ENCODE measurements around the gene PPP1R1A. TPM values are rescaled to one million over a fixed set of nuclear protein-coding genes. Genes with fewer than 3 reads are reported as not detected.

PPP1R1A gene
- total RNA-seq, 2 experiments from 2014 or later = not detected

DNA sequence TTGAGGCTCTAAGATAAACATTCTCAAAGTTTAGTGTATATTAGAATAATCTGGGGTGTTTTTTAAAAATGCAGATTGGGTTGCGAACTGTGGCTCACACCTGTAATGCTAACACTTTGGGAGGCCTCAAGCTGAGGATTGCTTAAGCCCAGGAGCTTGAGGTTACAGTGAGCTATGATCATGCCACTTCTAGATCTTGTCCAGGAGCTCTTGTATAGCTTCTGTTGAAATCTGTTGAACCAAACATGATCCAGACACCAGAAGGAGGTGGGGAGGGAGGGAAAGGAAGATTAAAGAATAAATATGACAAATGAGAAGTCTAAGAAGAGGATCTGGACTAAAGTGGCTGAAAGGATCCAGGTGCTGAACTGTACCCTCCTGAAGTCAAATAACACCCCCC, 24.7 kb downstream of the PPP1R1A start:
- H3K36me3 ChIP-seq (ENCODE audit: insufficient read depth, low read length) = no peaks in the 10 kb centered on the region; the same call in 1 of the 2 replicates
- BruUV-seq (replicated peaks) = no TSS peak
- intact Hi-C loops (cut with micrococcal nuclease; ENCODE audit: unreplicated experiment) = no loop called here
- H3K79me2 ChIP-seq (ENCODE audit: insufficient read depth, low read depth, low read length) = no peaks in the 10 kb centered on the region
- H3K4me3 ChIP-seq (ENCODE audit: low read depth, low read length, poor library complexity, severe bottlenecking) = no peak overlapping the region
- no peaks in the 10 kb centered on the region for H3K9me3 ChIP-seq (ENCODE audit: low read length)
- no peak overlapping the region for H3K27ac ChIP-seq (ENCODE audit: low read depth, low read length, poor library complexity, severe bottlenecking)
- ChIA-PET POLR2A (interaction anchor here (0.8 to 0.9 kb wide), 2 partner anchors 8 to 37 kb away, joined by 3 to 4 read pairs; no protein-coding TSS in a partner anchor), CTCF (ENCODE audit: unreplicated experiment) (no interaction called here)
- peaks cover 8% of the 10 kb centered on the region for H3K4me1 ChIP-seq (ENCODE audit: insufficient read depth, low read length, poor library complexity, severe bottlenecking)
- no peak for DNase-seq (ENCODE audit: low spot score)
- TF ChIP-seq, protein P1, sequence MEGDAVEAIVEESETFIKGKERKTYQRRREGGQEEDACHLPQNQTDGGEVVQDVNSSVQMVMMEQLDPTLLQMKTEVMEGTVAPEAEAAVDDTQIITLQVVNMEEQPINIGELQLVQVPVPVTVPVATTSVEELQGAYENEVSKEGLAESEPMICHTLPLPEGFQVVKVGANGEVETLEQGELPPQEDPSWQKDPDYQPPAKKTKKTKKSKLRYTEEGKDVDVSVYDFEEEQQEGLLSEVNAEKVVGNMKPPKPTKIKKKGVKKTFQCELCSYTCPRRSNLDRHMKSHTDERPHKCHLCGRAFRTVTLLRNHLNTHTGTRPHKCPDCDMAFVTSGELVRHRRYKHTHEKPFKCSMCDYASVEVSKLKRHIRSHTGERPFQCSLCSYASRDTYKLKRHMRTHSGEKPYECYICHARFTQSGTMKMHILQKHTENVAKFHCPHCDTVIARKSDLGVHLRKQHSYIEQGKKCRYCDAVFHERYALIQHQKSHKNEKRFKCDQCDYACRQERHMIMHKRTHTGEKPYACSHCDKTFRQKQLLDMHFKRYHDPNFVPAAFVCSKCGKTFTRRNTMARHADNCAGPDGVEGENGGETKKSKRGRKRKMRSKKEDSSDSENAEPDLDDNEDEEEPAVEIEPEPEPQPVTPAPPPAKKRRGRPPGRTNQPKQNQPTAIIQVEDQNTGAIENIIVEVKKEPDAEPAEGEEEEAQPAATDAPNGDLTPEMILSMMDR (conservative IDR thresholded peaks at IDR 0.05; ENCODE audit: low read length) = no peak
- TF ChIP-seq EZH2phosphoT487 (IDR thresholded peaks at IDR 0.05; ENCODE audit: borderline replicate concordance, low read depth, low read length) = no peak
- H3K9me2 ChIP-seq (ENCODE audit: insufficient read depth, low read length) = no peaks in the 10 kb centered on the region
- H4K20me1 ChIP-seq (ENCODE audit: insufficient read depth, low read length) = no peaks in the 10 kb centered on the region
- no peak overlapping the region for H2AFZ ChIP-seq (ENCODE audit: low read length)
- H3K4me2 ChIP-seq (ENCODE audit: low read length) = no peak overlapping the region

- Histone ChIP-seq H3K4me3 (ENCODE audit: low read depth, low read length, poor library complexity, severe bottlenecking) (no peak overlapping the region), H3K4me1 (ENCODE audit: insufficient read depth, low read length, poor library complexity, severe bottlenecking) (peaks cover 8% of the 10 kb centered on the region), H4K20me1 (ENCODE audit: insufficient read depth, low read length) (no peaks in the 10 kb centered on the region), H3K9me3 (ENCODE audit: low read length) (no peaks in the 10 kb centered on the region), H3K36me3 (ENCODE audit: insufficient read depth, low read length) (no peaks in the 10 kb centered on the region; the same call in 1 of the 2 replicates), H2AFZ (ENCODE audit: low read length) (no peak overlapping the region), H3K27ac (ENCODE audit: low read depth, low read length, poor library complexity, severe bottlenecking) (no peak overlapping the region), H3K9me2 (ENCODE audit: insufficient read depth, low read length) (no peaks in the 10 kb centered on the region), H3K79me2 (ENCODE audit: insufficient read depth, low read depth, low read length) (no peaks in the 10 kb centered on the region), H3K4me2 (ENCODE audit: low read length) (no peak overlapping the region)
- ChIA-PET CTCF (ENCODE audit: unreplicated experiment) (no interaction called here), POLR2A (interaction anchor here (0.9 kb wide), 1 partner anchor 18 kb away, joined by 3 read pairs; no protein-coding TSS in a partner anchor)
- intact Hi-C loops (cut with micrococcal nuclease; ENCODE audit: unreplicated experiment) = no loop called here
- TF ChIP-seq, protein P1 (conservative IDR thresholded peaks at IDR 0.05; ENCODE audit: low read length) = no peak
- no peak for TF ChIP-seq EZH2phosphoT487 (IDR thresholded peaks at IDR 0.05; ENCODE audit: borderline replicate concordance, low read depth, low read length)
- no peak for DNase-seq (ENCODE audit: low spot score)
- BruUV-seq (replicated peaks) = no TSS peak
Observed at GRCh38 chr12:54562750-54563356, 25.6 kb downstream of the PPP1R1A start.

DNA sequence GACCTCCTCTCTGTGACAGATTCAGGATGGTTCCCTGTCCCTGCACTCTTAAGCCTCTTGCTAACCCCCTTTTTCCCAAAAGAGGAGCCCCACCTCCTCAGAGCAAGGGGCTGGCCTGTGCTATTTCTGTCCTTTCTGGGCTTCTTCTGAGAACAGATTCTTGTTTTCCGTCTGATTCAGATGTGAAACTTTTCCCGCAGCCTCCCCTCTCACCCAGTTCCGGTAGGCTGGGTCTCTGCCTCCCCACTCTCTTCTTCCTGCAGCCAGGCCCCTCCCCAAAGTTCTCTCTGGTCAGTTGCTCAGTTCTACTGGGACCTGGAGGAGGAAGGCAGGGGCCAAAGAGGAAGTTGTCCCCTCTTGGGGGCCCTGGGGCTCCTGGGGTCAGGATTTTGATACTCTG, 27.3 kb downstream of the PPP1R1A start:
- H3K4me3 ChIP-seq (ENCODE audit: low read depth, low read length, poor library complexity, severe bottlenecking) = no peak overlapping the region
- H3K4me1 ChIP-seq (ENCODE audit: insufficient read depth, low read length, poor library complexity, severe bottlenecking) = peaks cover 8% of the 10 kb centered on the region
- H3K9me3 ChIP-seq (ENCODE audit: low read length) = no peaks in the 10 kb centered on the region
- no peaks in the 10 kb centered on the region; the same call in 1 of the 2 replicates for H3K36me3 ChIP-seq (ENCODE audit: insufficient read depth, low read length)
- no peak overlapping the region for H3K27ac ChIP-seq (ENCODE audit: low read depth, low read length, poor library complexity, severe bottlenecking)
- POLR2A ChIA-PET = interaction anchor here (0.6 kb wide), 1 partner anchor 62 kb away, joined by 3 read pairs; no protein-coding TSS in a partner anchor
- intact Hi-C loops (cut with micrococcal nuclease; ENCODE audit: unreplicated experiment) = no loop called here
- CTCF ChIA-PET (ENCODE audit: unreplicated experiment) = no interaction called here
- no peak for DNase-seq (ENCODE audit: low spot score)
- no peaks in the 10 kb centered on the region for H3K9me2 ChIP-seq (ENCODE audit: insufficient read depth, low read length)
- H2AFZ ChIP-seq (ENCODE audit: low read length) = no peak overlapping the region
- H3K4me2 ChIP-seq (ENCODE audit: low read length) = no peak overlapping the region
- no TSS peak for BruUV-seq (replicated peaks)
- H3K79me2 ChIP-seq (ENCODE audit: insufficient read depth, low read depth, low read length) = no peaks in the 10 kb centered on the region
- H4K20me1 ChIP-seq (ENCODE audit: insufficient read depth, low read length) = no peaks in the 10 kb centered on the region
- no peak for TF ChIP-seq EZH2phosphoT487 (IDR thresholded peaks at IDR 0.05; ENCODE audit: borderline replicate concordance, low read depth, low read length)
- TF ChIP-seq, protein P1 (conservative IDR thresholded peaks at IDR 0.05; ENCODE audit: low read length) = no peak

Measured in OCI-LY7 (cell line).